ENCODE results near the gene LTBP4. TPM values are rescaled to one million over a fixed set of nuclear protein-coding genes. Genes with fewer than 3 reads are reported as not detected.

LTBP4 gene
- total and polyA plus RNA-seq, 2 of the 13 experiments (the other 11 are each of a cell fraction or from before 2014, with no cell fraction given), result 0.86 to 2.3 TPM

GRCh38 chr19:40605216-40605971, 4.2 kb downstream of the LTBP4 start (continued):
- TF ChIP-seq MBNL3 (CRISPR knock-in tag; conservative IDR thresholded peaks at IDR 0.05) (no peak), SSRP1 (CRISPR knock-in tag; IDR thresholded peaks at IDR 0.05) (no peak), ZBTB3 (CRISPR knock-in tag; IDR thresholded peaks at IDR 0.05; ENCODE audit: borderline replicate concordance, low read depth) (no peak), ZNF234 (CRISPR knock-in tag; conservative IDR thresholded peaks at IDR 0.05) (0 out of 2 replicates have a peak, but pooled peaks have one; percentile 50), PAF1 (CRISPR knock-in tag; IDR thresholded peaks at IDR 0.05) (no peak), YEATS4 (CRISPR knock-in tag; IDR thresholded peaks at IDR 0.05; ENCODE audit: borderline replicate concordance) (no peak), POGK (CRISPR knock-in tag; conservative IDR thresholded peaks at IDR 0.05) (peak; percentile 1; the same call in 1 of the 2 replicates), ZNF546 (CRISPR knock-in tag; conservative IDR thresholded peaks at IDR 0.05) (0 out of 2 replicates have a peak, but pooled peaks have one; percentile 51), PITX1 (CRISPR knock-in tag; IDR thresholded peaks at IDR 0.05) (peak; percentile 12; the same call in 1 of the 2 replicates), ERF (CRISPR knock-in tag; IDR thresholded peaks at IDR 0.05) (0 out of 2 replicates have a peak, but pooled peaks have one; percentile 15), CC2D1A (CRISPR knock-in tag; IDR thresholded peaks at IDR 0.05) (no peak), RFX5 (IDR thresholded peaks at IDR 0.05; ENCODE audit: low read depth, low read length) (no peak), ZNF263 (CRISPR knock-in tag; IDR thresholded peaks at IDR 0.05) (peak; percentile 61; the same call in 1 of the 2 replicates), KDM2A (CRISPR knock-in tag; IDR thresholded peaks at IDR 0.05; ENCODE audit: borderline replicate concordance, low read depth) (no peak), ZNF550 (CRISPR knock-in tag; IDR thresholded peaks at IDR 0.05; ENCODE audit: borderline replicate concordance) (no peak), IRF1 (CRISPR knock-in tag; IDR thresholded peaks at IDR 0.05; ENCODE audit: low read depth) (no peak), ZNF335 (CRISPR knock-in tag; IDR thresholded peaks at IDR 0.05) (no peak), RCOR2 (CRISPR knock-in tag; IDR thresholded peaks at IDR 0.05) (no peak), ZNF704 (CRISPR knock-in tag; IDR thresholded peaks at IDR 0.05; ENCODE audit: borderline replicate concordance) (no peak), ZSCAN30 (CRISPR knock-in tag; IDR thresholded peaks at IDR 0.05) (no peak), ZBTB2 (CRISPR knock-in tag; IDR thresholded peaks at IDR 0.05; ENCODE audit: low read depth) (no peak), ZBTB25 (CRISPR knock-in tag; IDR thresholded peaks at IDR 0.05) (no peak), HOXA9 (CRISPR knock-in tag; IDR thresholded peaks at IDR 0.05; ENCODE audit: borderline replicate concordance) (0 out of 2 replicates have a peak, but pooled peaks have one; percentile 55), TBX2 (CRISPR knock-in tag; IDR thresholded peaks at IDR 0.05; ENCODE audit: borderline replicate concordance) (peak; percentile 55; the same call in 1 of the 2 replicates)

Measured in HepG2 (cell line).